Hepatocyte (in vitro differentiated cells): ENCODE data around the gene BAZ2B. TPM values are rescaled to one million over a fixed set of nuclear protein-coding genes. Genes with fewer than 3 reads are reported as not detected.

Source experiments
- DNase-seq: peaks from one replicate; pipeline ENCODE4 v3.0.0-alpha.2; 2016; ENCODE audit warnings: low spot score
- H2AFZ ChIP-seq: fragments of 200-600 bp; sonication (generic); 2 replicates; pipeline ENCODE4 v1.6.0; 2016; ENCODE audit warnings: antibody characterized with exemption, mild to moderate bottlenecking
- H3K27ac ChIP-seq: fragments of 200-600 bp; sonication (generic); 2 replicates; pipeline ENCODE4 v1.5.1; 2016; ENCODE audit warnings: mild to moderate bottlenecking
- H3K27me3 ChIP-seq: fragments of 200-600 bp; sonication (generic); 2 replicates; pipeline ENCODE4 v1.6.1; 2016
- H3K36me3 ChIP-seq: fragments of 200-600 bp; sonication (generic); replicated peaks from 2 replicates; pipeline ENCODE4 v1.5.1; 2016; ENCODE audit warnings: low read depth; ENCODE audit not compliant: insufficient read depth
- H3K4me1 ChIP-seq: fragments of 200-600 bp; sonication (generic); 2 replicates; pipeline ENCODE4 v1.5.1; 2016; ENCODE audit warnings: mild to moderate bottlenecking, moderate library complexity; ENCODE audit not compliant: insufficient read depth
- H3K4me2 ChIP-seq: fragments of 200-600 bp; sonication (generic); 2 replicates; pipeline ENCODE4 v1.6.0; 2016
- H3K4me3 ChIP-seq: fragments of 200-600 bp; sonication (generic); 2 replicates; pipeline ENCODE4 v1.5.1; 2016; ENCODE audit warnings: mild to moderate bottlenecking
- H3K79me2 ChIP-seq: fragments of 200-600 bp; sonication (generic); 2 replicates; pipeline ENCODE4 v1.6.0; 2017; ENCODE audit warnings: mild to moderate bottlenecking
- H3K9me2 ChIP-seq: fragments of 200-600 bp; sonication (generic); replicated peaks from 2 replicates; pipeline ENCODE4 v1.6.0; 2017; ENCODE audit warnings: mild to moderate bottlenecking; ENCODE audit not compliant: insufficient read depth
- H3K9me3 ChIP-seq: fragments of 200-600 bp; sonication (generic); 2 replicates; pipeline ENCODE4 v1.5.1; 2016; ENCODE audit warnings: low read depth, mild to moderate bottlenecking
- H4K20me1 ChIP-seq: fragments of 200-600 bp; sonication (generic); 2 replicates; pipeline ENCODE4 v1.6.0; 2016; ENCODE audit warnings: mild to moderate bottlenecking; ENCODE audit not compliant: insufficient read depth, poor library complexity, severe bottlenecking
- EZH2 ChIP-seq: fragments of 200-600 bp; sonication (generic); IDR thresholded peaks from 2 replicates; pipeline ENCODE4 v1.6.1; 2016; ENCODE audit warnings: antibody characterized with exemption, mild to moderate bottlenecking, borderline replicate concordance
- EZH2phosphoT487 ChIP-seq: fragments of 200-600 bp; sonication (generic); IDR thresholded peaks from one replicate; pipeline ENCODE4 v1.6.1; 2018; ENCODE audit warnings: antibody characterized with exemption, mild to moderate bottlenecking, low read depth, moderate library complexity; ENCODE audit not compliant: unreplicated experiment, severe bottlenecking
- WGBS: methylation state at CpG from one replicate; pipeline ENCODE4 v1.1.6; 2016; ENCODE audit warnings: low lambda C conversion rate; ENCODE audit errors: missing lambda C conversion rate; 5-methylcytosine and 5-hydroxymethylcytosine counted together
- polyA plus RNA-seq: library from polyadenylated mRNA; unstranded; fragments of >200 nt; fragmentation: Nextera tagmentation; extraction: Ambion mirVana; gene quantifications from 2 replicates; pipeline ENCODE4 v1.2.1, GENCODE V29; 2016
- total RNA-seq: library from RNA; depleted of rRNA; stranded (reverse); fragments of >200 nt; gene quantifications from 2 replicates; pipeline ENCODE4 v1.2.3, GENCODE V29; 2014
- TF ChIP-seq, protein P1 (sequence below): fragments of 200-600 bp; sonication (generic); IDR thresholded peaks from 2 replicates; pipeline ENCODE4 v1.5.1; 2016; ENCODE audit warnings: antibody characterized with exemption, mild to moderate bottlenecking; ENCODE audit not compliant: poor library complexity

The BAZ2B gene, protein sequence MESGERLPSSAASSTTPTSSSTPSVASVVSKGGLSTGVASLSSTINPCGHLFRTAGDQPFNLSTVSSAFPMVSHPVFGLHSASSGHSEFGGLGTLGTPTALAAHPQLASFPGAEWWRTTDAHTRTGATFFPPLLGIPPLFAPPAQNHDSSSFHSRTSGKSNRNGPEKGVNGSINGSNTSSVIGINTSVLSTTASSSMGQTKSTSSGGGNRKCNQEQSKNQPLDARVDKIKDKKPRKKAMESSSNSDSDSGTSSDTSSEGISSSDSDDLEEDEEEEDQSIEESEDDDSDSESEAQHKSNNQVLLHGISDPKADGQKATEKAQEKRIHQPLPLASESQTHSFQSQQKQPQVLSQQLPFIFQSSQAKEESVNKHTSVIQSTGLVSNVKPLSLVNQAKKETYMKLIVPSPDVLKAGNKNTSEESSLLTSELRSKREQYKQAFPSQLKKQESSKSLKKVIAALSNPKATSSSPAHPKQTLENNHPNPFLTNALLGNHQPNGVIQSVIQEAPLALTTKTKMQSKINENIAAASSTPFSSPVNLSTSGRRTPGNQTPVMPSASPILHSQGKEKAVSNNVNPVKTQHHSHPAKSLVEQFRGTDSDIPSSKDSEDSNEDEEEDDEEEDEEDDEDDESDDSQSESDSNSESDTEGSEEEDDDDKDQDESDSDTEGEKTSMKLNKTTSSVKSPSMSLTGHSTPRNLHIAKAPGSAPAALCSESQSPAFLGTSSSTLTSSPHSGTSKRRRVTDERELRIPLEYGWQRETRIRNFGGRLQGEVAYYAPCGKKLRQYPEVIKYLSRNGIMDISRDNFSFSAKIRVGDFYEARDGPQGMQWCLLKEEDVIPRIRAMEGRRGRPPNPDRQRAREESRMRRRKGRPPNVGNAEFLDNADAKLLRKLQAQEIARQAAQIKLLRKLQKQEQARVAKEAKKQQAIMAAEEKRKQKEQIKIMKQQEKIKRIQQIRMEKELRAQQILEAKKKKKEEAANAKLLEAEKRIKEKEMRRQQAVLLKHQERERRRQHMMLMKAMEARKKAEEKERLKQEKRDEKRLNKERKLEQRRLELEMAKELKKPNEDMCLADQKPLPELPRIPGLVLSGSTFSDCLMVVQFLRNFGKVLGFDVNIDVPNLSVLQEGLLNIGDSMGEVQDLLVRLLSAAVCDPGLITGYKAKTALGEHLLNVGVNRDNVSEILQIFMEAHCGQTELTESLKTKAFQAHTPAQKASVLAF (N-terminal part only)
- total RNA-seq = 83.3 and 115 TPM in 2 replicates
- 40.7 and 52.1 TPM in 2 replicates for polyA plus RNA-seq

DNA sequence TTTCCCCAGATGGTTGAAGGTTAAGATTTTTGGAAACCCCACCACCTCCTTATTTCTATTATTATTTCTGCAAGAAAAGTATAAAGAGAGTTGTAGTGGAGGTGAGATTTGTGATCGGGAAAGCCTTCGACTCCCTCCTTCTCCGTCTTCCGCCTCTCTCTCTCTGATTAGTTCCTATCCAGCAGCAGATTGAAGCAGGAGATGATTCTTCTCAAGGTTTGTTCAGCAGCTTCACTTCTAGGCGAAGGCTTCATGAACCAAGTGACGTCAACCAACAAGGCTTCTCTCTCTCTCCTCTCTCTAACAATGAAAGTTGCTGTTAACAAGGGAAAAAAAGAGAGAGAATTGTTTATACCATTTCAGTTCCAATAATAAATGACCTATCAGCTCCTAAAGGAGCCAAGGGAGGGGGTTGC lies at the start of gene BAZ2B:
Gene BAZ2B (minus strand): TSS at position 263 of the 416 bp plus-strand sequence. CDS start 137,829 bp downstream, outside the sequence.
- TF ChIP-seq, protein P1, sequence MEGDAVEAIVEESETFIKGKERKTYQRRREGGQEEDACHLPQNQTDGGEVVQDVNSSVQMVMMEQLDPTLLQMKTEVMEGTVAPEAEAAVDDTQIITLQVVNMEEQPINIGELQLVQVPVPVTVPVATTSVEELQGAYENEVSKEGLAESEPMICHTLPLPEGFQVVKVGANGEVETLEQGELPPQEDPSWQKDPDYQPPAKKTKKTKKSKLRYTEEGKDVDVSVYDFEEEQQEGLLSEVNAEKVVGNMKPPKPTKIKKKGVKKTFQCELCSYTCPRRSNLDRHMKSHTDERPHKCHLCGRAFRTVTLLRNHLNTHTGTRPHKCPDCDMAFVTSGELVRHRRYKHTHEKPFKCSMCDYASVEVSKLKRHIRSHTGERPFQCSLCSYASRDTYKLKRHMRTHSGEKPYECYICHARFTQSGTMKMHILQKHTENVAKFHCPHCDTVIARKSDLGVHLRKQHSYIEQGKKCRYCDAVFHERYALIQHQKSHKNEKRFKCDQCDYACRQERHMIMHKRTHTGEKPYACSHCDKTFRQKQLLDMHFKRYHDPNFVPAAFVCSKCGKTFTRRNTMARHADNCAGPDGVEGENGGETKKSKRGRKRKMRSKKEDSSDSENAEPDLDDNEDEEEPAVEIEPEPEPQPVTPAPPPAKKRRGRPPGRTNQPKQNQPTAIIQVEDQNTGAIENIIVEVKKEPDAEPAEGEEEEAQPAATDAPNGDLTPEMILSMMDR = no peak
- no peak for TF ChIP-seq EZH2
- TF ChIP-seq EZH2phosphoT487 = no peak
- H3K9me3 ChIP-seq = no peaks in the 10 kb centered on the region
- no peaks in the 10 kb centered on the region for H4K20me1 ChIP-seq
- H2AFZ ChIP-seq = peak within 1 kb of the TSS; percentile 53
- DNase-seq = peak; percentile 77
- H3K36me3 ChIP-seq = no peaks in the 10 kb centered on the region
- no peaks in the 10 kb centered on the region for H3K27me3 ChIP-seq
- peaks cover 54% of the 10 kb centered on the region for H3K79me2 ChIP-seq
- H3K27ac ChIP-seq = peak within 1 kb of the TSS; percentile 99
- peak within 1 kb of the TSS; percentile 64 for H3K4me3 ChIP-seq
- no peaks in the 10 kb centered on the region for H3K9me2 ChIP-seq
- peaks cover 28% of the 10 kb centered on the region for H3K4me1 ChIP-seq
- peak within 1 kb of the TSS; percentile 73 for H3K4me2 ChIP-seq
- 2% methylated on average over 6 of the region's 6 CpGs for WGBS

DNA sequence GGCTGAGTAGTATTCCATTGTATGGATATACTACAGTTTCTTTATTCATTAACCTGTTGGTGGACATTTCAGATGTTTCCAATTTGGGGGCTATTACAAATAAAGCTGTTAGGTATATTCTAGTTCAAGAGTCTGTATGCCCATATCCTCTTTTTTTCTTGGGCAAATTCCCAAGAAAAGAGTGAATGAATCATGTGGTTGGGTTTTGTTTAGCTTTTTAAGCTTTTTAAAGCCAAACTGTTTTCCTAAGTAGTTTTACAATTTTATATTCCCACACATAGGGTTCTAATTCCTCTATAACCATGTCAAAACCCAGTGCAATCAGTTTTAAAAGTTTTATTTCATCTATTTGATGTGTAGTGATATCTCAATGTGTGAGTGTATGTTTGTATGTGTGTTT lies 44.9 kb upstream of the BAZ2B start:
- TF ChIP-seq, protein P1 = no peak
- no peak for TF ChIP-seq EZH2
- H4K20me1 ChIP-seq = no peaks in the 10 kb centered on the region
- H3K4me2 ChIP-seq = no peak overlapping the region
- no peak overlapping the region for H2AFZ ChIP-seq
- H3K9me3 ChIP-seq = no peaks in the 10 kb centered on the region
- H3K36me3 ChIP-seq = no peaks in the 10 kb centered on the region
- no peaks in the 10 kb centered on the region for H3K27me3 ChIP-seq
- no peaks in the 10 kb centered on the region for H3K9me2 ChIP-seq
- no peak overlapping the region for H3K4me3 ChIP-seq
- H3K27ac ChIP-seq = no peak overlapping the region
- H3K4me1 ChIP-seq = no peaks in the 10 kb centered on the region
- DNase-seq = no peak
- no peaks in the 10 kb centered on the region for H3K79me2 ChIP-seq

DNA sequence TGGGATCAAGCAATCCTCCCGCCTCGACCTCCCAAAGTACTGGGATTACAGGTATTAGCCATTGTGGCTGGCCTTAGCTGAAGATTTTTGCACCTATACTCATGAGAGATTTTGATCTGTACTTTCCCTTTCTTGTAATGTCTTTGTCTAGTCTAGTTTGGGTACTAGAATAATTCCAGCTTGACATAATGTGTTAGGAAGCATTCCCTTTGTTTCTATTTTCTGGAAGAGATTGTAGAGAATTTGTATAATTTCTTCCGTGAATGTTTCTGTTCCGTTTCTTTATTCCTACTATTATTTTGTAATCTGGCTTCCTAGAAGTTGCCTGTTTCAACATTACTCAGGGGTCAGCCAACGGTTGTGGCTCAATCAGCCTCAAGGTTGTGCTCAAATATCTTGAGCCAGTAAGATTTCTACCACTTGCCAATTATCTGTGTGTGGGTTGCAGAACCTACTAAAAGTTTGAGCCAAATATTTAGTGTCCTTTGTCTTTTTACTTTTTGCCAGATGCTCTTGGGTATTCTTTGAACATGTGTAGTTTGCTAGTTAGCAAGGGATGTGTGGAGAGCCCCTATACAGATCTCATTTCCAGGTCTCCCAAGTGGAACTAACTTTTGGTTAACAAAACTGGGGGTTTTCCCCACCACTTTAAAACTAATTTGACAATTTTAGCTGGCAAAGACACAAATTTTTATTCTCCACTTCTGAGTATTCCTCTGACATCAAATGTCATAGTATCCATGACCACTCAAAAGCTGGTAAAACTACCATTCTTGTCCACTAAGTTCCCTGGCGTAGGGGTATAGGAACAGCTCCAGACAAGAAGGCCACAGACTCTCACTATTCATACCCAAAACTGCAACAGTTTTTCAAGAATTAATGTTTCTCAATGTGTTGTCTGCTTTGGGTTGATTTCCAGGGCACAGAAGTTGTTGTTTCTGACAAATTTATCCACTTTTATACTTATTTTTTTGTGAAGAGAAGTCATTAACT lies 42.8 kb upstream of the BAZ2B start:
- no peak overlapping the region for H2AFZ ChIP-seq
- 86% methylated on average over 6 of the region's 6 CpGs for WGBS

More for the DNA sequence above, 42.8 kb upstream of the BAZ2B start:
- Histone ChIP-seq H3K9me2 (no peaks in the 10 kb centered on the region), H3K9me3 (no peaks in the 10 kb centered on the region), H3K36me3 (no peaks in the 10 kb centered on the region), H3K79me2 (no peaks in the 10 kb centered on the region), H3K4me2 (no peak overlapping the region), H3K27me3 (no peaks in the 10 kb centered on the region), H4K20me1 (no peaks in the 10 kb centered on the region), H3K4me3 (no peak overlapping the region), H3K27ac (no peak overlapping the region), H3K4me1 (no peaks in the 10 kb centered on the region)
- DNase-seq = no peak
- TF ChIP-seq EZH2phosphoT487 = no peak
- no peak for TF ChIP-seq EZH2
- TF ChIP-seq, protein P1 = no peak
